ENCODE measurements around the gene RHOV.
"Not testable (repeated sequence)": the region's sequence is repeated elsewhere in the genome, so short reads cannot be mapped to it uniquely, and the experiment has no call there.

Gene RHOV

GRCh38 chr15:40875991-40876730, 2.1 kb upstream of the RHOV start:
- DNase-seq (ENCODE audit: low read depth in 3 of 3, low spot score in 1 of 3) = no peak

GRCh38 chr15:40872791-40873693, 992 bp downstream of the RHOV start:
- no peak for DNase-seq (ENCODE audit: low read depth in 3 of 3, low spot score in 1 of 3)

GRCh38 chr15:40871749-40872617, 2.1 kb downstream of the RHOV start:
- no peak for DNase-seq (ENCODE audit: low read depth in 3 of 3, low spot score in 1 of 3)

GRCh38 chr15:40870716-40871115, 3.3 kb downstream of the RHOV start:
- no peak for DNase-seq (ENCODE audit: low read depth in 3 of 3, low spot score in 1 of 3)

GRCh38 chr15:40869686-40870085, 4.3 kb downstream of the RHOV start:
- no peak for DNase-seq (ENCODE audit: low read depth in 3 of 3, low spot score in 1 of 3)

GRCh38 chr15:40867199-40867598, 6.8 kb downstream of the RHOV start:
- DNase-seq (ENCODE audit: low read depth in 3 of 3, low spot score in 1 of 3) = no peak

- DNase-seq (ENCODE audit: low read depth in 3 of 3, low spot score in 1 of 3) = no peak
These were observed 10.3 kb downstream of the RHOV start for GRCh38 chr15:40863660-40864270.

GRCh38 chr15:40861147-40861546, 12.9 kb downstream of the RHOV start:
- not testable (repeated sequence) for DNase-seq (ENCODE audit: low read depth in 3 of 3, low spot score in 1 of 3)

GRCh38 chr15:40859206-40859851, 14.7 kb downstream of the RHOV start:
- peak; percentile 49 to 77 (median 65) for DNase-seq (ENCODE audit: low read depth in 3 of 3, low spot score in 1 of 3)

GRCh38 chr15:40858706-40859105, 15.3 kb downstream of the RHOV start:
- DNase-seq (ENCODE audit: low read depth in 3 of 3, low spot score in 1 of 3) = no peak

GRCh38 chr15:40857601-40858341, 16.3 kb downstream of the RHOV start:
- peak; percentile 47 to 78 (median 65) for DNase-seq (ENCODE audit: low read depth in 3 of 3, low spot score in 1 of 3)

- DNase-seq (ENCODE audit: low read depth in 3 of 3, low spot score in 1 of 3) = no peak
These were observed 17.3 kb downstream of the RHOV start for GRCh38 chr15:40856746-40857145.

- no peak for DNase-seq (ENCODE audit: low read depth in 3 of 3, low spot score in 1 of 3)
These were observed 18.3 kb downstream of the RHOV start for GRCh38 chr15:40855706-40856234.

GRCh38 chr15:40854161-40854560, 19.9 kb downstream of the RHOV start:
- no peak for DNase-seq (ENCODE audit: low read depth in 3 of 3, low spot score in 1 of 3)

- no peak for DNase-seq (ENCODE audit: low read depth in 3 of 3, low spot score in 1 of 3)
These were observed 20.7 kb downstream of the RHOV start for GRCh38 chr15:40853241-40853890.

- no peak for DNase-seq (ENCODE audit: low read depth in 3 of 3, low spot score in 1 of 3)
These were observed 21.5 kb downstream of the RHOV start for GRCh38 chr15:40852529-40852928.

GRCh38 chr15:40850576-40851112, 23.4 kb downstream of the RHOV start:
- DNase-seq (ENCODE audit: low read depth in 3 of 3, low spot score in 1 of 3) = no peak

- DNase-seq (ENCODE audit: low read depth in 3 of 3, low spot score in 1 of 3) = no peak
These were observed 26.6 kb downstream of the RHOV start for GRCh38 chr15:40847223-40847961.
